ENCODE results near the gene PLD1.
"Not testable (repeated sequence)": the region's sequence is repeated elsewhere in the genome, so short reads cannot be mapped to it uniquely, and the experiment has no call there.

PLD1 gene

GRCh38 chr3:171824824-171825221 is 14.5 kb upstream of the PLD1 start:
- Histone ChIP-seq H3K36me3 (ENCODE audit: insufficient read depth, low read length) (no peaks in the 10 kb centered on the region), H3K27me3 (ENCODE audit: control insufficient read depth, insufficient read depth, low read length) (peaks cover 3% of the 10 kb centered on the region), H3K4me2 (ENCODE audit: low read length) (no peak overlapping the region), H3K9me3 (replicated peaks; ENCODE audit: low read length) (no peaks in the 10 kb centered on the region), H3K9ac (ENCODE audit: low read depth, low read length) (no peak overlapping the region), H3K4me3 (ENCODE audit: low read length) (no peak overlapping the region), H3K4me1 (ENCODE audit: control insufficient read depth, insufficient read depth, low read length) (no peaks in the 10 kb centered on the region)

DNA sequence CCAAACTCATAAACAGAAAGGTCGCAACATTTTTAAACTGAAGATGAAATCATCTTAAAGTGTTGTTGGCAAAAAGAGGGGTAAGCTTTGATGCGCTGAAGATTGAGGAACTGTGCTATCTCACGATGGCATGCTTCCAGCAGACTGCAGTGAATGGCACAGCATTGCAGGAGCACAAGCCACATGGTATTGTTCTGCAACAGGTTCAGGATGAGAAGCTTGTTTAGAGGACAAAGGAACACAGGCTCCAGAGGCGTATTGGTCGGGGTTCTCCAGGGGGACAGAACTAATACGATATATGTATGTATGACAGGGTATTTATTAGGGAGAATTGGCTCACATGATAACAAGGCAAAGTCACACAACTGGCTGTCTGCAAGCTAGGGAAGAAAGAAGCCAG is 13.8 kb upstream of the PLD1 start:
- Histone ChIP-seq H3K4me2 (ENCODE audit: low read length) (no peak overlapping the region), H3K9ac (ENCODE audit: low read depth, low read length) (no peak overlapping the region), H3K9me3 (replicated peaks; ENCODE audit: low read length) (no peaks in the 10 kb centered on the region), H3K36me3 (ENCODE audit: insufficient read depth, low read length) (no peaks in the 10 kb centered on the region), H3K4me3 (ENCODE audit: low read length) (no peak overlapping the region), H3K4me1 (ENCODE audit: control insufficient read depth, insufficient read depth, low read length) (no peaks in the 10 kb centered on the region), H3K27me3 (ENCODE audit: control insufficient read depth, insufficient read depth, low read length) (peaks cover 3% of the 10 kb centered on the region)

DNA sequence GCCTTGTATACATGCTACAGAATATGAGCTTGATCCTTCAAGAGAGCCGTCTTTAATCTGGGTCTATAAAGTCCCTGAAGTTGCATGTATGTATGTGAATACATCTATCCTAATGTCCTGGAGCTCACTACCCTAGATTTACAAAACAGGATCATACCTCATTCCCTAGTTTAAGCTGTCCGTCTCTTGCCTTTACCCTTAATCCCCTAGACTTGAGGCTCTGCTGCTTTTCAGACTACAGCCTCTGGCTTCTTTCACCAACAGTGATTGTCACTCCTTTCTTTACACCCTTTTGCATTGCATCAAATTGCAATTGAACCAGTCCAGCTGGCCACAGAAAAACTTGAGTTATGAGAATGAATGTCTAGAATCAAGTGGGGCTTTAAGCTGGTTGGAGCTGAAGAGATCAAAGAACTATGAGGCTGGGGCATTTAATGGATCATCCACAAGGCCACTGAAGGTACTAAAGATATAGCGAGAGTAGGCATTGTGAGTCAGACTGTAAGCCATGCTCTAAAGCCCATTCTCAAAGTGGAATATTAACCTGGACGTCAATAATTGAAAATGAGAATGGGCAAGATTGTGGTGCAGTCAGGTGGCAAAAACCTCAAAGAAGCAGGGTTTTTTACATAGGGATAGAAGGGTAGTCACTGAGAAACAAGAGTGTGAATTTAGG is 12.3 kb upstream of the PLD1 start:
- H3K27me3 ChIP-seq (ENCODE audit: control insufficient read depth, insufficient read depth, low read length) = peaks cover 3% of the 10 kb centered on the region
- no peak overlapping the region for H3K4me2 ChIP-seq (ENCODE audit: low read length)
- no peak overlapping the region for H3K4me3 ChIP-seq (ENCODE audit: low read length)
- no peak overlapping the region for H3K9ac ChIP-seq (ENCODE audit: low read depth, low read length)
- peaks cover 2% of the 10 kb centered on the region for H3K4me1 ChIP-seq (ENCODE audit: control insufficient read depth, insufficient read depth, low read length)
- no peaks in the 10 kb centered on the region for H3K36me3 ChIP-seq (ENCODE audit: insufficient read depth, low read length)
- H3K9me3 ChIP-seq (replicated peaks; ENCODE audit: low read length) = no peaks in the 10 kb centered on the region

DNA sequence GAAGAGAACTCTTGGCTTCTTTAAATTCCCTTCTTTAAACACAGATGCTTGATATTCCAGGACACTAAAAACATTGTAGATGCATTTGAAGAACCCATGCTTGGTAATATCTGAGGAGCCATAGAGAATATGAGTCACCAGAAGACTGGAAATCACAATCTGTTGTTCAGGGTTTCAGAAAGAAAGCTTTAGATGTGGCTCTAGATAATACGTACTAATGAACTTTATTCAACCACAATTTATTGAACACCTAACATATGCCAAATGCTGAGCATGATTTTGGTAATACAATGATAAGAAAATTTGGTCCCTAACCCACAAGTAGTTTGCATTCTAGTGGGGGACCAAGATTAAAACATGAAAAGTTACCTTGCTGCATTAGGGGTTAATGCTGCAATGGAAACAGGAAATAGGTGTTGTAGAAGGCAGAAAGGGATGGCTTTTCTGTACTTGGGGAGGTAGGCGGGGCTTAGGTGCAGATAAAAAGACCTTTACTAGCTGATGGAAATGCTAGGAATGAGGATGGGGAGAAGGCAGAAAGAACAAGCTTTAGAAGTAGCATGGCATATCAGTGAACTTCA is 11.6 kb upstream of the PLD1 start:
- Histone ChIP-seq H3K9me3 (replicated peaks; ENCODE audit: low read length) (no peaks in the 10 kb centered on the region), H3K4me2 (ENCODE audit: low read length) (no peak overlapping the region), H3K9ac (ENCODE audit: low read depth, low read length) (no peak overlapping the region), H3K4me3 (ENCODE audit: low read length) (no peak overlapping the region), H3K36me3 (ENCODE audit: insufficient read depth, low read length) (no peaks in the 10 kb centered on the region), H3K4me1 (ENCODE audit: control insufficient read depth, insufficient read depth, low read length) (peaks cover 2% of the 10 kb centered on the region), H3K27me3 (ENCODE audit: control insufficient read depth, insufficient read depth, low read length) (peaks cover 3% of the 10 kb centered on the region)

GRCh38 chr3:171821044-171821443 is 10.8 kb upstream of the PLD1 start:
- Histone ChIP-seq H3K9ac (ENCODE audit: low read depth, low read length) (no peak overlapping the region), H3K27me3 (ENCODE audit: control insufficient read depth, insufficient read depth, low read length) (peaks cover 3% of the 10 kb centered on the region), H3K4me2 (ENCODE audit: low read length) (no peak overlapping the region), H3K4me3 (ENCODE audit: low read length) (no peak overlapping the region), H3K4me1 (ENCODE audit: control insufficient read depth, insufficient read depth, low read length) (peaks cover 2% of the 10 kb centered on the region), H3K9me3 (replicated peaks; ENCODE audit: low read length) (no peaks in the 10 kb centered on the region), H3K36me3 (ENCODE audit: insufficient read depth, low read length) (no peaks in the 10 kb centered on the region)

- peaks cover 4% of the 10 kb centered on the region for H3K4me1 ChIP-seq (ENCODE audit: control insufficient read depth, insufficient read depth, low read length)
- H3K27me3 ChIP-seq (ENCODE audit: control insufficient read depth, insufficient read depth, low read length) = no peaks in the 10 kb centered on the region
- no peak overlapping the region for H3K4me3 ChIP-seq (ENCODE audit: low read length)
- H3K9me3 ChIP-seq (replicated peaks; ENCODE audit: low read length) = no peaks in the 10 kb centered on the region
- no peak overlapping the region for H3K9ac ChIP-seq (ENCODE audit: low read depth, low read length)
- H3K4me2 ChIP-seq (ENCODE audit: low read length) = no peak overlapping the region
- H3K36me3 ChIP-seq (ENCODE audit: insufficient read depth, low read length) = no peaks in the 10 kb centered on the region
Measured at GRCh38 chr3:171817074-171817800, 7.0 kb upstream of the PLD1 start.

DNA sequence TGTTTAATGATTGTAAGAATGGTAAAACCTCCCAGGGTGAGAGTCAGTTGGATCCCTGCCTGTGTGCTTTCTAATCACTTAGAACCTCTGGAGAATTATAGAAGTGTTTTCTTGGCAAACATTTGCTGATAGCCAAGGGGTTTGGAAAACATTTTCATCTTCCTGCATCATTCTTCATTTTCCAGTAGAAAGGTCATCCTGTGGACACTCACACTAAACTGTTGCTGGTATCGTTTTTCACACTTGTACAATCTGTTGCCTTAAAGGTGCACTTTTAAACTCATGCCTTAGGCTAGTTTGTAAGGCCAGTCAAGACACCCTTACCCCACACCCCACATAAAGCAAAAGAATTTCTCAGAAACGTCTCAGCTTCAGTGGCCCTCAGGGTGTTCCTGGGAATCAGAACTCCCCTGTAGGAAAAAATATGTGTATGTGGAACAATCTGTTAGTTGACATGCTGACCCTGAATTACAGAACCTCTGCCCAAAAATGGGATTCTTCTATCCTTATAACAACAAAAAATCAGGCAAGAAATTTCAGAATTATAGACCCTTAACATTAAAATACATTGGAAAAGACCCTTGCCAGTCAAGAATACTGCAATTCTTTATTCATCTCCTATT is 5.8 kb upstream of the PLD1 start:
- no peak overlapping the region for H3K9ac ChIP-seq (ENCODE audit: low read depth, low read length)
- H3K4me1 ChIP-seq (ENCODE audit: control insufficient read depth, insufficient read depth, low read length) = peaks cover 12% of the 10 kb centered on the region
- H3K36me3 ChIP-seq (ENCODE audit: insufficient read depth, low read length) = no peaks in the 10 kb centered on the region
- no peaks in the 10 kb centered on the region for H3K9me3 ChIP-seq (replicated peaks; ENCODE audit: low read length)
- no peaks in the 10 kb centered on the region for H3K27me3 ChIP-seq (ENCODE audit: control insufficient read depth, insufficient read depth, low read length)
- no peak overlapping the region for H3K4me2 ChIP-seq (ENCODE audit: low read length)
- no peak overlapping the region for H3K4me3 ChIP-seq (ENCODE audit: low read length)

- H3K4me3 ChIP-seq (ENCODE audit: low read length); H3K9ac ChIP-seq (ENCODE audit: low read depth, low read length); H3K36me3 ChIP-seq (ENCODE audit: insufficient read depth, low read length); H3K27me3 ChIP-seq (ENCODE audit: control insufficient read depth, insufficient read depth, low read length); H3K9me3 ChIP-seq (replicated peaks; ENCODE audit: low read length); H3K4me2 ChIP-seq (ENCODE audit: low read length): not testable (repeated sequence)
- peaks cover 22% of the 10 kb centered on the region for H3K4me1 ChIP-seq (ENCODE audit: control insufficient read depth, insufficient read depth, low read length)
Measured at GRCh38 chr3:171814662-171815061, 4.4 kb upstream of the PLD1 start.

- no peaks in the 10 kb centered on the region for H3K27me3 ChIP-seq (ENCODE audit: control insufficient read depth, insufficient read depth, low read length)
- no peak overlapping the region for H3K4me2 ChIP-seq (ENCODE audit: low read length)
- H3K36me3 ChIP-seq (ENCODE audit: insufficient read depth, low read length) = no peaks in the 10 kb centered on the region
- no peak overlapping the region for H3K4me3 ChIP-seq (ENCODE audit: low read length)
- H3K9ac ChIP-seq (ENCODE audit: low read depth, low read length) = no peak overlapping the region
- H3K4me1 ChIP-seq (ENCODE audit: control insufficient read depth, insufficient read depth, low read length) = peaks cover 28% of the 10 kb centered on the region
- no peaks in the 10 kb centered on the region for H3K9me3 ChIP-seq (replicated peaks; ENCODE audit: low read length)
Measured at GRCh38 chr3:171813897-171814460, 3.7 kb upstream of the PLD1 start.

- Histone ChIP-seq H3K4me2 (ENCODE audit: low read length) (no peak overlapping the region), H3K4me1 (ENCODE audit: control insufficient read depth, insufficient read depth, low read length) (peaks cover 29% of the 10 kb centered on the region), H3K9me3 (replicated peaks; ENCODE audit: low read length) (no peaks in the 10 kb centered on the region), H3K4me3 (ENCODE audit: low read length) (no peak overlapping the region), H3K36me3 (ENCODE audit: insufficient read depth, low read length) (no peaks in the 10 kb centered on the region), H3K27me3 (ENCODE audit: control insufficient read depth, insufficient read depth, low read length) (no peaks in the 10 kb centered on the region), H3K9ac (ENCODE audit: low read depth, low read length) (no peak overlapping the region)
Measured at GRCh38 chr3:171813278-171813896, 3.1 kb upstream of the PLD1 start.

- no peaks in the 10 kb centered on the region for H3K36me3 ChIP-seq (ENCODE audit: insufficient read depth, low read length)
- H3K9ac ChIP-seq (ENCODE audit: low read depth, low read length) = no peak overlapping the region
- H3K9me3 ChIP-seq (replicated peaks; ENCODE audit: low read length) = no peaks in the 10 kb centered on the region
- no peak overlapping the region for H3K4me3 ChIP-seq (ENCODE audit: low read length)
- H3K27me3 ChIP-seq (ENCODE audit: control insufficient read depth, insufficient read depth, low read length) = no peaks in the 10 kb centered on the region
- no peak overlapping the region for H3K4me2 ChIP-seq (ENCODE audit: low read length)
- peaks cover 29% of the 10 kb centered on the region for H3K4me1 ChIP-seq (ENCODE audit: control insufficient read depth, insufficient read depth, low read length)
Measured at GRCh38 chr3:171812811-171813210, 2.5 kb upstream of the PLD1 start.
